Right lobe of liver (tissue), 6 donors: ENCODE data around the gene MED4. TPM values are rescaled to one million over a fixed set of nuclear protein-coding genes. Genes with fewer than 3 reads are reported as not detected.

Experiments
- ATAC-seq, 4 donors: fragments of 200-7000 bp; cut with Tn5 transposase; one replicate each; pipeline ENCODE4 v1.9.1; 2020; ENCODE audit warnings: mild to moderate bottlenecking in 4 of 4, moderate library complexity in 4 of 4
- DNase-seq, 3 donors: peaks; one replicate each; pipeline ENCODE4 v3.0.0-alpha.2; 2020
- H3K27ac ChIP-seq, 3 donors: fragments of 200-600 bp; one replicate each; pipeline ENCODE4 v1.8.0; 2022
- H3K27me3 ChIP-seq, 2 donors: fragments of 200-600 bp; one replicate each; pipeline ENCODE4 v1.8.0; 2022
- H3K36me3 ChIP-seq, 4 donors: fragments of 200-600 bp; sonication (generic) in 1 of 4; one replicate each; pipeline versions ENCODE4 v1.5.1 to v1.8.0; 2017 to 2022; ENCODE audit warnings: control low read depth in 1 of 4
- H3K4me1 ChIP-seq, 4 donors: fragments of 200-600 bp; sonication (generic) in 1 of 4; one replicate each; pipeline versions ENCODE4 v1.5.1 to v1.8.0; 2017 to 2022; ENCODE audit warnings: control low read depth in 1 of 4
- H3K4me3 ChIP-seq, 3 donors: fragments of 200-600 bp; one replicate each; pipeline ENCODE4 v1.8.0; 2022
- H3K9me3 ChIP-seq, 4 donors: fragments of 200-600 bp; sonication (generic) in 1 of 4; one replicate each; pipeline versions ENCODE4 v1.5.1 to v1.8.0; 2017 to 2022; ENCODE audit warnings: control low read depth in 1 of 4
- POLR2A ChIP-seq: fragments of 450-650 bp; IDR thresholded peaks from one replicate; pipeline ENCODE4 v1.6.1; 2017; ENCODE audit warnings: antibody characterized with exemption, mild to moderate bottlenecking
- WGBS: methylation state at CpG from one replicate; pipeline ENCODE4 v1.1.6; 2018; ENCODE audit warnings: low coverage, low lambda C conversion rate; ENCODE audit not compliant: insufficient coverage; ENCODE audit errors: missing lambda C conversion rate; 5-methylcytosine and 5-hydroxymethylcytosine counted together
- intact Hi-C, 2 donors: fragments of 100-400 bp; cut with DNase I; formaldehyde crosslinking; loops; one replicate each; pipeline versions ENCODE4 v1.11.2 to v1.14.1; 2022
- total RNA-seq, 6 experiments: library from RNA; depleted of rRNA in 2 of 6; stranded (reverse); fragments of >200 nt in 2 of 6; fragmentation: NEBNext Ultra II Directional in 3 of 6; extraction: Animal tissue kit (Norgen Biotek cat#: 25700) in 3 of 6; gene quantifications; one replicate each; pipeline versions ENCODE4 v1.1.0 to v1.2.4, GENCODE V29; 2016 to 2023
- TF ChIP-seq, protein P1 (sequence below), 4 donors: fragments of 200-600 bp in 3 of 4; fragments of 450-650 bp in 1 of 4; IDR thresholded peaks; one replicate each; pipeline versions ENCODE4 v1.5.1 to v1.8.0; 2016 to 2022; ENCODE audit warnings: antibody characterized with exemption in 4 of 4, mild to moderate bottlenecking in 2 of 4
- donor health status: DM: no; HTN: yes; CAD: no.
- donor health status: DM: no; HTN: no; CAD: no.
- donor health status: DM: no; HTN: no; CAD: no.
- donor health status: DM: no; HTN: yes; CAD: no.
- donor health status: DM: no; HTN: yes; CAD: no.

The MED4 gene
- total RNA-seq, 6 experiments from 2014 or later: 15.1 to 22.5 (median 20.7) TPM

DNA sequence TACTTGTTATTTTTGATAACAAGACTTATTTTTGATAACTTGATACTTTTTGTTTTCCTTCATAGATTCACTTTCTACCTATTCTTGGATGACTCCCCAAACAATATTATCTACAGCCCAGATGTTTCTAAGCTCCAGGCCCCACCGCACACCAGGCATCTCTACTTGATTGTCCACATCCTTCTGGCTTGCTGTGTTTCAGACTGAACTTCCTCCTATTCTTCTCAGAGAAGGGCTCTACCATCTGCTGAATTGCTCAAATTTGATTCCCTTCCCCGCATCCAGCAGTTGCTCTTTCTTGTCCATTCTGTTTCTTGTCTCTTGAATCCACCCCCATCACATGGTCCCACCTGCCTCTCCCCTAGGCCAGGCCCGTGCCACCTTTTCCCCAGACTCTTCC is 44.4 kb downstream of the MED4 start:
- H3K27ac ChIP-seq: no peak overlapping the region
- H3K27me3 ChIP-seq: no peaks in the 10 kb centered on the region
- no peaks in the 10 kb centered on the region for H3K4me1 ChIP-seq
- intact Hi-C loops: no loop called here
- H3K4me3 ChIP-seq: no peak overlapping the region
- no peaks in the 10 kb centered on the region for H3K9me3 ChIP-seq
- no peak for ATAC-seq
- WGBS: 76% methylated on average over 3 of the region's 3 CpGs
- peaks cover 0 to 8% (median 0%) of the 10 kb centered on the region in 4 donors for H3K36me3 ChIP-seq
- no peak for TF ChIP-seq POLR2A
- TF ChIP-seq, protein P1, sequence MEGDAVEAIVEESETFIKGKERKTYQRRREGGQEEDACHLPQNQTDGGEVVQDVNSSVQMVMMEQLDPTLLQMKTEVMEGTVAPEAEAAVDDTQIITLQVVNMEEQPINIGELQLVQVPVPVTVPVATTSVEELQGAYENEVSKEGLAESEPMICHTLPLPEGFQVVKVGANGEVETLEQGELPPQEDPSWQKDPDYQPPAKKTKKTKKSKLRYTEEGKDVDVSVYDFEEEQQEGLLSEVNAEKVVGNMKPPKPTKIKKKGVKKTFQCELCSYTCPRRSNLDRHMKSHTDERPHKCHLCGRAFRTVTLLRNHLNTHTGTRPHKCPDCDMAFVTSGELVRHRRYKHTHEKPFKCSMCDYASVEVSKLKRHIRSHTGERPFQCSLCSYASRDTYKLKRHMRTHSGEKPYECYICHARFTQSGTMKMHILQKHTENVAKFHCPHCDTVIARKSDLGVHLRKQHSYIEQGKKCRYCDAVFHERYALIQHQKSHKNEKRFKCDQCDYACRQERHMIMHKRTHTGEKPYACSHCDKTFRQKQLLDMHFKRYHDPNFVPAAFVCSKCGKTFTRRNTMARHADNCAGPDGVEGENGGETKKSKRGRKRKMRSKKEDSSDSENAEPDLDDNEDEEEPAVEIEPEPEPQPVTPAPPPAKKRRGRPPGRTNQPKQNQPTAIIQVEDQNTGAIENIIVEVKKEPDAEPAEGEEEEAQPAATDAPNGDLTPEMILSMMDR (IDR thresholded peaks at IDR 0.05): no peak
- DNase-seq: no peak

DNA sequence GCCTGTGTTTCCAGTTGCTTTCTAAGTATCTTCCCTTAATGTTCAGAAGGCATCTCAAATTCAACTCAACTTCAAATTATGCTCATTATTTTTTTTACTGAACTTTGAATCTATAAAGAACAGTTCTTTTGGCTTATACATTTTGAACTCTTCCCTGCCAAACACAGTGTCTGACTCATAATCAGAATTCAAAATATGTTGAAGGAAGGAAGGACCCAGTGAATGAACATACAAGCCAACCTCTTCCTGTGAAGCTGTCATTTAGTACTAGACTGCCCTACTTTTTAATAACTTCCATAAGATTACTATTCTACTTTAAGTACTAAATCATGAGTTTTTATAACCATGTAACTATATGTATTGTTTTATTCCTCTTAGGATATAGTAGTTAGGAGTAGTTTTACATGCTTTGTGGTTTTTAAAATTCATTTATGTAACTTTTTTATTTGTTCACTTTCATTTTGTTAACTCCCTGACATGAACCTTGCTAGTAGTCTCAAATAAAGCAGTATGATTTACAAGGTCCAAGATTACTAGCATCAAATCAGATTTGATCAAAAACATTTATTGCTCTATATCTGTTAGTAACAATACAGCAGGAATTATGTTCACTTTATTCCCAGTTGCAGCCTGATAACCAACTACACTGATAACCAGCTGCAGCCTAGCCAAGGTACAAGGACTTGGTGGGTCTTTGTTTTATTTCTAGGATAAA is 51.0 kb downstream of the MED4 start:
- Histone ChIP-seq H3K4me3 (no peak overlapping the region), H3K9me3 (no peaks in the 10 kb centered on the region), H3K27ac (no peak overlapping the region), H3K27me3 (no peaks in the 10 kb centered on the region), H3K36me3 (peaks cover 0 to 7% (median 0%) of the 10 kb centered on the region in 4 donors), H3K4me1 (no peaks in the 10 kb centered on the region)
- intact Hi-C loops: no loop called here
- ATAC-seq (no peak), DNase-seq (no peak)
- TF ChIP-seq POLR2A: no peak
- TF ChIP-seq, protein P1 (IDR thresholded peaks at IDR 0.05): no peak

DNA sequence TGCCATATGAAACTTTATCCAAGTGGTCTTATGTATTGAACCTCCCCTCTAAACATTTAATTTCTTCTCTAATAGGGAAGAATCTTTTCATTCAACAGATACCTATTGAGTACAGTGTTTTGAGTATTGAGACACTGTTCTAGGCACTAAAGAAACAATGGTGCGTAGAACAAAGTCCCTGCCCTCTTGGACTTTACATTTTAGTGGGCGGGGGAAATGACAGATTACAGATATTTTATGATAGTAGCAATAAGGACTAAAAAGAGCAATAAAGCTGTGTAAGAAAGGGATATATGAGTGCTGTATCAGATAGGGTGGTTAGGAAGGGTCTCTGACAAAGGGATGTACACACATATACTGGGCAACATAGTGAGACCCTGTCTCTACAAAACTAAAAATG is 52.0 kb downstream of the MED4 start:
- no peak for ATAC-seq
- TF ChIP-seq, protein P1 (IDR thresholded peaks at IDR 0.05): no peak
- no peak for TF ChIP-seq POLR2A
- no peak for DNase-seq
- no peak overlapping the region for H3K27ac ChIP-seq
- H3K27me3 ChIP-seq: no peaks in the 10 kb centered on the region
- intact Hi-C loops: no loop called here
- H3K4me3 ChIP-seq: no peak overlapping the region
- no peaks in the 10 kb centered on the region for H3K4me1 ChIP-seq
- WGBS: 100% methylated on average over 2 of the region's 2 CpGs
- H3K36me3 ChIP-seq: peaks cover 0 to 7% (median 0%) of the 10 kb centered on the region in 4 donors
- no peaks in the 10 kb centered on the region for H3K9me3 ChIP-seq

DNA sequence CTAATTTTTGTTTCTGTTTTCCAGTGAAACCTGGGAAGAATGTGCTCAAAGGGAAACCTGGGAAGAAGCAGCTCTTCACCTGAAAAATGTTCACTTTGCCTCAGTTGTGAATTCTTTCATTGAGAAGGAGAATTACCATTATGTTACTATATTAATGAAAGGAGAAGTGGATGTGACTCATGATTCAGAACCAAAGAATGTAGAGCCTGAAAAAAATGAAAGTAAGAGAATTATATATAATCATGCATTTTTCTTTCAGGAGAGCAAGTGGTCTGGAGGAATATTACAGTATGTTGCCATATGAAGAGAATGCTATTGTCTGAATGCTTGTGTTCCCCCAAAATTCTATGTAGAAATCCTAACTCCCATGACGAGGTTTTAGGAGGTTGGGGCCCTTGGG is 54.0 kb downstream of the MED4 start:
- Histone ChIP-seq H3K27me3 (no peaks in the 10 kb centered on the region), H3K4me3 (no peak overlapping the region), H3K36me3 (peaks cover 0 to 7% (median 0%) of the 10 kb centered on the region in 4 donors), H3K4me1 (peaks cover 0 to 8% (median 0%) of the 10 kb centered on the region in 4 donors), H3K27ac (no peak overlapping the region), H3K9me3 (no peaks in the 10 kb centered on the region)
- intact Hi-C loops: no loop called here
- no peak for DNase-seq
- 80% methylated on average over 1 of the region's 1 CpG for WGBS
- no peak for ATAC-seq
- TF ChIP-seq, protein P1 (IDR thresholded peaks at IDR 0.05): no peak
- no peak for TF ChIP-seq POLR2A

DNA sequence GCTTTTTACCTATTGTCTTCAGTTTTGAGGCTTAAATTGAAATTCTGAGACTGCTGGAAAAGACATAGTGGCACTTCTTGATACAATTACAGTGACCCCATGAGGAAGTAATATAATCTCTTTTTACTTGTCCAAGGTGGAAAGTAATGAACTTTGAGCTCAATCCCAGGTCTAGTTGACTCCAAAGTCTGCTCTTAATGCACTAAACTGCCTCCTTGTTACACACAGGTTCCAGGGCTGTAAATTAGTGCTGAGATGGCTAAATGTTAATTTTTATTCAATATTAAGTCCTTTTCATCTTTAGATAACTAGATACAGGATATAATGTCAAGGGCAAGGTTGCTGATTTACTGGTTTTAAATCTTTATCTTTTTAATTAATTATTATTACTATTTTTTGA is 54.9 kb downstream of the MED4 start:
- H3K36me3 ChIP-seq: peaks cover 0 to 7% (median 0%) of the 10 kb centered on the region in 4 donors
- intact Hi-C loops: no loop called here
- no peak overlapping the region for H3K27ac ChIP-seq
- H3K27me3 ChIP-seq: no peaks in the 10 kb centered on the region
- ATAC-seq (no peak), DNase-seq (no peak)
- H3K4me3 ChIP-seq: no peak overlapping the region
- TF ChIP-seq POLR2A: no peak
- TF ChIP-seq, protein P1 (IDR thresholded peaks at IDR 0.05): no peak
- H3K4me1 ChIP-seq: peaks cover 0 to 8% (median 0%) of the 10 kb centered on the region in 4 donors
- H3K9me3 ChIP-seq: no peaks in the 10 kb centered on the region
